ENCODE data around the gene NRG2. TPM values are rescaled to one million over a fixed set of nuclear protein-coding genes. Genes with fewer than 3 reads are reported as not detected.

The NRG2 gene
- total RNA-seq, 1 donor from 2014 or later, result 12.8 TPM

DNA sequence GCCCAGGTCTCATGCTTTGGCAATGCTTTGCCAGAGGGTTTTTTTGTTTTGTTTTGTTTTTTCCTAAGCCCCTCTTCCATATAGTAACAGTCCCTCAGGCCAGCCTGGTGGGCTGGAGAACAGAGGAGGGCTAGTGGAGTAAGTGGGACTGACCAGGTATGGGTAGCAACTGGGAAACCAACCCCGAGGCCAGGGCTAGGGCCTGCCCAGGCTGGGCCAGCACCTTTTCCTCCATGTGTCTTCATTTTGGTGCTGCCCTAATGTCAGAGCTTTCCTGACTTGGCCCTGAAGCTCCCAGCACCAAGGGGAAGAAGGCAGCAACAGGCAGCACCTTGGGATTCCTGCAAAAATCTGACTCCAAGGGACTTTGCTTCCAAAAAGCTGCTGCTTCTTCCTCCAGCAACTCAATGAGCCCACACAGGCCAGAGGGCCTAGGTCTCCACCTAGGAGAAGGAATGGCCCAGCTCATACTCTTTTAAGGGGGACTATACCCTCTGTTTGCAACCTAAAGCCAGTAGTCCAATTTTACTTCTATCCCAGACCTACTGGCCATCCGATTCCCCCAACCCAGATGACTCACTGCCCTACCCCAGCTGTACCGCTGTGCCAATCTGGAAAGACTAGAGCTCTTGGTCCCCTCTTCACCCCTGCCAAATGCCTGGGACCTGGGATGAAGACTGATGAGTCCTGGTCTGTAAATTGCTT is 142.4 kb downstream of the NRG2 start:
- no peak overlapping the region for H3K27ac ChIP-seq
- peak in 1 of 2 donors; percentile 12 for DNase-seq (ENCODE audit: low spot score in 2 of 2)
- no peaks in the 10 kb centered on the region for H3K9me3 ChIP-seq
- H3K4me1 ChIP-seq, result peaks cover 8 to 14% of the 10 kb centered on the region in 2 donors
- intact Hi-C loops (cut with DNase I), result no loop called here
- no peak overlapping the region for H3K4me3 ChIP-seq
- TF ChIP-seq, protein P1, sequence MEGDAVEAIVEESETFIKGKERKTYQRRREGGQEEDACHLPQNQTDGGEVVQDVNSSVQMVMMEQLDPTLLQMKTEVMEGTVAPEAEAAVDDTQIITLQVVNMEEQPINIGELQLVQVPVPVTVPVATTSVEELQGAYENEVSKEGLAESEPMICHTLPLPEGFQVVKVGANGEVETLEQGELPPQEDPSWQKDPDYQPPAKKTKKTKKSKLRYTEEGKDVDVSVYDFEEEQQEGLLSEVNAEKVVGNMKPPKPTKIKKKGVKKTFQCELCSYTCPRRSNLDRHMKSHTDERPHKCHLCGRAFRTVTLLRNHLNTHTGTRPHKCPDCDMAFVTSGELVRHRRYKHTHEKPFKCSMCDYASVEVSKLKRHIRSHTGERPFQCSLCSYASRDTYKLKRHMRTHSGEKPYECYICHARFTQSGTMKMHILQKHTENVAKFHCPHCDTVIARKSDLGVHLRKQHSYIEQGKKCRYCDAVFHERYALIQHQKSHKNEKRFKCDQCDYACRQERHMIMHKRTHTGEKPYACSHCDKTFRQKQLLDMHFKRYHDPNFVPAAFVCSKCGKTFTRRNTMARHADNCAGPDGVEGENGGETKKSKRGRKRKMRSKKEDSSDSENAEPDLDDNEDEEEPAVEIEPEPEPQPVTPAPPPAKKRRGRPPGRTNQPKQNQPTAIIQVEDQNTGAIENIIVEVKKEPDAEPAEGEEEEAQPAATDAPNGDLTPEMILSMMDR (IDR thresholded peaks at IDR 0.05), result no peak
- H3K27me3 ChIP-seq, result peaks cover 5% of the 10 kb centered on the region
- H3K36me3 ChIP-seq, result no peaks in the 10 kb centered on the region

- DNase-seq (ENCODE audit: low spot score in 2 of 2), result peak in 1 of 2 donors; percentile 21
- Histone ChIP-seq H3K4me3 (no peak overlapping the region), H3K27ac (no peak overlapping the region), H3K36me3 (no peaks in the 10 kb centered on the region), H3K27me3 (no peaks in the 10 kb centered on the region), H3K4me1 (peaks cover 3 to 7% of the 10 kb centered on the region in 2 donors), H3K9me3 (no peaks in the 10 kb centered on the region)
- TF ChIP-seq, protein P1 (IDR thresholded peaks at IDR 0.05), result no peak
- intact Hi-C loops (cut with DNase I), result no loop called here
These were observed 144.1 kb downstream of the NRG2 start for GRCh38 chr5:139898981-139899380.

DNA sequence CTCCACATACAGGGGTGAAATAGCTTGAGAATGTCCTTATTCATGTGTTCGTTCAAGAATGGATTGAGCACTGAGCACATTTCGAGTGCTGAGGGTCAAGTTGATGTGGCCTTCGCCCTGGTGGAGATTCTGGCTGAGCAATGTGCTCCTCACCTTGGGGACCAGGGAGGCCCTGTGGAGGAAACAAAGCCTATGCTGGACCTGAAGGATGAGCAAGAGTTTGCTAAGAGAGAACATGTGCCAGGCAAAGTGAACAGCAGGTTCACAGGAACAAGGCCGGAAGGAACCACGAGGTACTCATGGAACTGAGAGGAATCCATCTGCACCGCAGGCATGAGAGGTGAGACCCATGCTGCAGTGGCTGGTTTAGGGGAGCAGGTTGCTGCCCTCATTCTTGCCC is 145.1 kb downstream of the NRG2 start:
- Histone ChIP-seq H3K27me3 (no peaks in the 10 kb centered on the region), H3K36me3 (no peaks in the 10 kb centered on the region), H3K4me1 (no peaks in the 10 kb centered on the region), H3K4me3 (no peak overlapping the region), H3K27ac (no peak overlapping the region), H3K9me3 (no peaks in the 10 kb centered on the region)
- no peak for DNase-seq (ENCODE audit: low spot score in 2 of 2)
- intact Hi-C loops (cut with DNase I), result no loop called here
- TF ChIP-seq, protein P1 (IDR thresholded peaks at IDR 0.05), result no peak

- no peaks in the 10 kb centered on the region for H3K9me3 ChIP-seq
- H3K27me3 ChIP-seq, result no peaks in the 10 kb centered on the region
- H3K36me3 ChIP-seq, result no peaks in the 10 kb centered on the region
- intact Hi-C loops (cut with DNase I), result no loop called here
- H3K4me1 ChIP-seq, result no peaks in the 10 kb centered on the region
- H3K4me3 ChIP-seq, result no peak overlapping the region
- no peak overlapping the region for H3K27ac ChIP-seq
- DNase-seq (ENCODE audit: low spot score in 2 of 2), result peak in 1 of 2 donors; percentile 33
- TF ChIP-seq, protein P1 (IDR thresholded peaks at IDR 0.05), result no peak
These were observed 145.8 kb downstream of the NRG2 start for GRCh38 chr5:139897342-139897741.

DNA sequence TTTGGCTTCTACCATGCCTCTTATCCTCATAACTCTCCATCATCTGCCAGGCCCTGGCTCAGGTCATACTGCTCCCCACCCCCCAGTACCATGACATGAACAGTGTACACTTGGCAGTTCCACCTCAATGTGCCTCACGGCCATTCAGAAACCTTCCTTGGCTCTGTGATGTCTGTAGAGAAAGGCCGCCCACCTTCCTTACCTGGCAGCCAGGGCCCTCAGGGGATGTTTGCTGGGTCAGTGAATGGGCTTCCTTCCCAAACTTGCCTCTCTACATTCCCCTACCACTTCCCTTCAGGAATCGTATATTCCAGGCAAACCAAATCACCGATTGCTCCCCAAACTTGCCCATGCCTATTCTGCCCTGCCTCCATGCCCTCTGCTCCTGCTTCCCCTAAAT is 146.4 kb downstream of the NRG2 start:
- H3K36me3 ChIP-seq, result no peaks in the 10 kb centered on the region
- H3K27ac ChIP-seq, result no peak overlapping the region
- H3K4me3 ChIP-seq, result no peak overlapping the region
- H3K9me3 ChIP-seq, result no peaks in the 10 kb centered on the region
- H3K27me3 ChIP-seq, result no peaks in the 10 kb centered on the region
- DNase-seq (ENCODE audit: low spot score in 2 of 2), result no peak
- intact Hi-C loops (cut with DNase I), result no loop called here
- H3K4me1 ChIP-seq, result no peaks in the 10 kb centered on the region
- TF ChIP-seq, protein P1 (IDR thresholded peaks at IDR 0.05), result no peak

All from ascending aorta (tissue), 2 donors.